Loucy (cell line): ENCODE results near the gene WIPI1.

ENCODE experiments used
- EZH2phosphoT487 ChIP-seq: fragments of 200-600 bp; IDR thresholded peaks from 2 replicates; pipeline ENCODE4 v1.6.1; 2018; ENCODE audit warnings: antibody characterized with exemption, mild to moderate bottlenecking, moderate library complexity, borderline replicate concordance
- TF ChIP-seq, protein P1 (sequence below): fragments of 200-600 bp; sonication (generic); conservative IDR thresholded peaks from 2 replicates; pipeline ENCODE4 v1.5.1; 2014; ENCODE audit warnings: mild to moderate bottlenecking, antibody characterized with exemption, low read length

DNA sequence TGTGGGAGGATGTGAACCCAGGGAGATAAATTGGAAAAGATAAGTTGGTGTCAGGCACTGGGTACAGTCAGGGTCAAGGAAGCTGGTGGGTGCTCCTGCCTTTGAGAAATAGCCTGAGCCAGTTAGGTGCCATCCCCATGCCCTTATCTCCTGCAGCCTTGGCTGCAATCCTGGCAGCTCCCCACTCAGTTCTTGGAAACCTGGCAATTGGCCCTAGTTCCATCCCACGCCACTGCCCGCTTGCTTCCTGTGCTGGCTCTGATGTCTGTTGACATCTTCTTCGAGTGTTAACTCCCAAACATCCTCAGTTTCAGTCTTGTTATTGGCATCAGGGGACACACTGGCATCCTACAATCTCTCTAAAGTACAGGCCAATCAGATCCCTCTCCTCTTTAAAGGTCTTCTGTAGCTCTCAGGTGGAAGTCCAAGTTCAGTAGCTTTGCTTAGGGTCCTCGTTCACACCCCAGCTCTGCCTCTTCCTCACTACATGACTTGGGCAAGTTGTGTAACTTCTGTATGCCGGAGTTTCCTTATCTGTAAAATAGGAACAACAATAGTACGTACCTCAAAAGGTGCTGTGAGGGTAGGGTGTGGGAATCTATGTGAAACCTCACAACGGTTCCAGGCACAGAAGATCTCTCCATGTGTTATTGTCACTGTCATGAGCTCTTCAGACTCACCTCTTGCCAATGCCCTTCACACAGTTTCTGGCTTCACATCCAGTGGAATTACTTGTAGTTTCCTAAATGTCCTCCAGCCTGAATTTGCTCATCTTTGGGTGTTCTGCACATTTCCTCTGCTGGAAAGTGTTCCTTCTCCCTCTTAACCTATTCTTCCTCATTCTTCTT lies 41.4 kb upstream of the WIPI1 start:
- TF ChIP-seq EZH2phosphoT487, result no peak
- TF ChIP-seq, protein P1, sequence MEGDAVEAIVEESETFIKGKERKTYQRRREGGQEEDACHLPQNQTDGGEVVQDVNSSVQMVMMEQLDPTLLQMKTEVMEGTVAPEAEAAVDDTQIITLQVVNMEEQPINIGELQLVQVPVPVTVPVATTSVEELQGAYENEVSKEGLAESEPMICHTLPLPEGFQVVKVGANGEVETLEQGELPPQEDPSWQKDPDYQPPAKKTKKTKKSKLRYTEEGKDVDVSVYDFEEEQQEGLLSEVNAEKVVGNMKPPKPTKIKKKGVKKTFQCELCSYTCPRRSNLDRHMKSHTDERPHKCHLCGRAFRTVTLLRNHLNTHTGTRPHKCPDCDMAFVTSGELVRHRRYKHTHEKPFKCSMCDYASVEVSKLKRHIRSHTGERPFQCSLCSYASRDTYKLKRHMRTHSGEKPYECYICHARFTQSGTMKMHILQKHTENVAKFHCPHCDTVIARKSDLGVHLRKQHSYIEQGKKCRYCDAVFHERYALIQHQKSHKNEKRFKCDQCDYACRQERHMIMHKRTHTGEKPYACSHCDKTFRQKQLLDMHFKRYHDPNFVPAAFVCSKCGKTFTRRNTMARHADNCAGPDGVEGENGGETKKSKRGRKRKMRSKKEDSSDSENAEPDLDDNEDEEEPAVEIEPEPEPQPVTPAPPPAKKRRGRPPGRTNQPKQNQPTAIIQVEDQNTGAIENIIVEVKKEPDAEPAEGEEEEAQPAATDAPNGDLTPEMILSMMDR, result no peak
